OCI-LY3 (cell line): ENCODE data around the gene POLR1B.

ENCODE experiments used
- CTCF ChIP-seq: fragments of 200-600, 300-600 bp; sonication (generic); IDR thresholded peaks from 2 replicates; pipeline ENCODE4 v1.5.1; 2014; ENCODE audit warnings: antibody characterized with exemption, low read length, low read depth
- EZH2phosphoT487 ChIP-seq: fragments of 200-600 bp; shearing (Covaris generic); IDR thresholded peaks from 2 replicates; pipeline ENCODE4 v1.6.1; 2018; ENCODE audit warnings: antibody characterized with exemption, mixed run types, low read depth

- no peak for TF ChIP-seq CTCF
- TF ChIP-seq EZH2phosphoT487 = no peak
These were observed 48.2 kb upstream of the POLR1B start for GRCh38 chr2:112493858-112494648.
